Keratinocyte (primary cell): ENCODE measurements around the gene PSMA3. TPM values are rescaled to one million over a fixed set of nuclear protein-coding genes. Genes with fewer than 3 reads are reported as not detected.
A peak's percentile ranks its signal among the peaks of the same experiment; 100 is the strongest.

Source experiments
- DNase-seq: peaks from one replicate; pipeline ENCODE4 v3.0.0-alpha.2; 2011; ENCODE audit warnings: low read depth, missing footprints, low spot score
- FAIRE-seq: peaks from 2 replicates; lab custom pipeline; 2011; peaks lifted over from hg19 to GRCh38; lab: Jason Lieb, UNC
- H2AFZ ChIP-seq: 2 replicates; pipeline ENCODE4 v1.6.0; 2012; ENCODE audit warnings: low read length, control low read depth, inconsistent platforms; ENCODE audit not compliant: control insufficient read depth
- H3K27ac ChIP-seq: 2 replicates; pipeline ENCODE4 v1.5.1; 2011; ENCODE audit warnings: low read length; ENCODE audit not compliant: control insufficient read depth, insufficient read depth
- H3K27me3 ChIP-seq: 3 replicates; pipeline ENCODE4 v1.6.0; 2011; ENCODE audit warnings: low read length; ENCODE audit not compliant: control insufficient read depth, insufficient read depth; ENCODE audit errors: extremely low read depth
- H3K36me3 ChIP-seq, 2 experiments: 2 replicates in 1 of 2; 3 replicates in 1 of 2; pipeline ENCODE4 v1.5.1; 2011; ENCODE audit warnings: low read length in 2 of 2, mild to moderate bottlenecking in 1 of 2; ENCODE audit not compliant: control insufficient read depth in 2 of 2, insufficient read depth in 2 of 2; ENCODE audit errors: extremely low read depth in 1 of 2
- H3K4me1 ChIP-seq: 3 replicates; pipeline ENCODE4 v1.5.1; 2011; ENCODE audit warnings: low read length; ENCODE audit not compliant: control insufficient read depth, insufficient read depth; ENCODE audit errors: extremely low read depth
- H3K4me2 ChIP-seq: 3 replicates; pipeline ENCODE4 v1.6.0; 2011; ENCODE audit warnings: low read depth, low read length; ENCODE audit not compliant: control insufficient read depth, insufficient read depth; ENCODE audit errors: extremely low read depth
- H3K4me3 ChIP-seq, 3 experiments: fragments of 200-600 bp in 1 of 3; sonication (generic) in 1 of 3; 2 replicates in 2 of 3; 3 replicates in 1 of 3; pipeline ENCODE4 v1.5.1; 2011 to 2016; ENCODE audit warnings: low read length in 3 of 3, mild to moderate bottlenecking in 3 of 3, control low read depth in 2 of 3, inconsistent platforms in 1 of 3, low read depth in 1 of 3, mixed read lengths in 1 of 3, mixed run types in 1 of 3, moderate library complexity in 1 of 3; ENCODE audit not compliant: control insufficient read depth in 2 of 3, insufficient read depth in 2 of 3; ENCODE audit errors: extremely low read depth in 1 of 3
- H3K79me2 ChIP-seq: 2 replicates; pipeline ENCODE4 v1.6.0; 2012; ENCODE audit warnings: low read length; ENCODE audit not compliant: control insufficient read depth, insufficient read depth
- H3K9ac ChIP-seq: 3 replicates; pipeline ENCODE4 v1.6.0; 2011; ENCODE audit warnings: low read length; ENCODE audit not compliant: control insufficient read depth, insufficient read depth; ENCODE audit errors: extremely low read depth
- H3K9me1 ChIP-seq: 3 replicates; pipeline ENCODE4 v1.6.0; 2011; ENCODE audit warnings: low read length; ENCODE audit not compliant: control insufficient read depth, insufficient read depth; ENCODE audit errors: extremely low read depth
- H3K9me3 ChIP-seq: 2 replicates; pipeline ENCODE4 v1.5.1; 2012; ENCODE audit warnings: low read depth, low read length; ENCODE audit not compliant: control insufficient read depth
- H4K20me1 ChIP-seq: 3 replicates; pipeline ENCODE4 v1.6.0; 2011; ENCODE audit warnings: low read length; ENCODE audit not compliant: control insufficient read depth, insufficient read depth; ENCODE audit errors: extremely low read depth
- CTCF ChIP-seq, 3 experiments: IDR thresholded peaks in 1 of 3; conservative IDR thresholded peaks in 1 of 3; optimal IDR thresholded peaks in 1 of 3; 2 replicates in 2 of 3; 3 replicates in 1 of 3; pipeline versions ENCODE3 to v1.5.1; 2011; ENCODE audit warnings: low read length in 3 of 3, mild to moderate bottlenecking in 3 of 3, moderate library complexity in 2 of 3, control low read depth in 1 of 3, inconsistent platforms in 1 of 3; ENCODE audit not compliant: insufficient read depth in 2 of 3; ENCODE audit errors: extremely low read depth in 1 of 3
- EZH2 ChIP-seq: IDR thresholded peaks from one replicate; pipeline ENCODE4 v1.6.1; 2012; ENCODE audit warnings: inconsistent platforms, mild to moderate bottlenecking, low read length, moderate library complexity
- dilution Hi-C: fragments of 300-500 bp; cut with MboI; formaldehyde crosslinking; loops from one replicate; pipeline ENCODE4 v1.7.0; 2020; ENCODE audit warnings: low sequenced_read_pairs; ENCODE audit not compliant: extremely low pct_ligation_motif_present
- polyA plus RNA-seq, 5 experiments: library from polyadenylated mRNA; depleted of rRNA in 3 of 5; stranded (reverse) in 3 of 5; stranded (forward) in 1 of 5; unstranded in 1 of 5; fragments of >200 nt; gene quantifications; 1 replicate in 1 of 5; 2 replicates in 3 of 5; 3 replicates in 1 of 5; pipeline versions ENCODE4 v1.2.1 to v1.2.3, GENCODE V29; 2011 to 2012; ENCODE audit warnings: missing spikeins in 2 of 5, low read depth in 1 of 5, low replicate concordance in 1 of 5

Gene PSMA3
- polyA plus RNA-seq, 1 donor (not counting 4 experiments of a cell fraction or from before 2014, with no cell fraction given): 325 TPM

- H3K79me2 ChIP-seq: peaks cover 23% of the 10 kb centered on the region
- no peak overlapping the region for H3K4me3 ChIP-seq
- FAIRE-seq: no peak
- peaks cover 6% of the 10 kb centered on the region for H3K9me1 ChIP-seq
- H3K4me2 ChIP-seq: no peak overlapping the region
- dilution Hi-C loops: no loop called here
- no peak overlapping the region for H3K9ac ChIP-seq
- H4K20me1 ChIP-seq: no peaks in the 10 kb centered on the region
- no peaks in the 10 kb centered on the region for H3K27me3 ChIP-seq
- no peak overlapping the region for H2AFZ ChIP-seq
- TF ChIP-seq CTCF (optimal IDR thresholded peaks at IDR 0.05 in 1 of 3, IDR thresholded peaks at IDR 0.05 in 1 of 3, conservative IDR thresholded peaks at IDR 0.05 in 1 of 3; ENCODE audit: extremely low read depth in 1 of 3, insufficient read depth in 2 of 3, low read length in 3 of 3) (no peak), EZH2 (no peak)
- H3K4me1 ChIP-seq: peaks cover 12% of the 10 kb centered on the region
- no peak overlapping the region for H3K27ac ChIP-seq
- no peak for DNase-seq
- H3K9me3 ChIP-seq: no peaks in the 10 kb centered on the region
- no peaks in the 10 kb centered on the region for H3K36me3 ChIP-seq
Measured at GRCh38 chr14:58198086-58198485, 46.6 kb upstream of the PSMA3 start.

GRCh38 chr14:58199726-58200479, 44.7 kb upstream of the PSMA3 start, which contains the start of gene ACTR10:
TSS of gene ACTR10 (plus strand) at chr14:58200149. CDS start at chr14:58200218, 69 bp downstream.
- H3K36me3 ChIP-seq: no peaks in the 10 kb centered on the region
- peak within 1 kb of the TSS; percentile 97 for H3K4me2 ChIP-seq
- H3K27me3 ChIP-seq: no peaks in the 10 kb centered on the region
- peak within 1 kb of the TSS; percentile 97 for H2AFZ ChIP-seq
- FAIRE-seq: peak; percentile 61
- peaks cover 23% of the 10 kb centered on the region for H3K79me2 ChIP-seq
- no peak for TF ChIP-seq EZH2
- TF ChIP-seq CTCF (optimal IDR thresholded peaks at IDR 0.05 in 1 of 3, IDR thresholded peaks at IDR 0.05 in 1 of 3, conservative IDR thresholded peaks at IDR 0.05 in 1 of 3; ENCODE audit: extremely low read depth in 1 of 3, insufficient read depth in 2 of 3, low read length in 3 of 3): no peak
- no peaks in the 10 kb centered on the region for H3K9me3 ChIP-seq
- H3K9me1 ChIP-seq: peaks cover 6% of the 10 kb centered on the region
- H4K20me1 ChIP-seq: no peaks in the 10 kb centered on the region
- dilution Hi-C loops: no loop called here
- peak within 1 kb of the TSS; percentile 85 to 98 (median 88) for H3K4me3 ChIP-seq
- H3K9ac ChIP-seq: peak within 1 kb of the TSS; percentile 90
- peaks cover 12% of the 10 kb centered on the region for H3K4me1 ChIP-seq
- no peak for DNase-seq
- H3K27ac ChIP-seq: peak within 1 kb of the TSS; percentile 84
